Endothelial cell of umbilical vein (primary cell): ENCODE measurements around the gene RALGAPA1. TPM values are rescaled to one million over a fixed set of nuclear protein-coding genes. Genes with fewer than 3 reads are reported as not detected.
"Not testable (repeated sequence)": the region's sequence is repeated elsewhere in the genome, so short reads cannot be mapped to it uniquely, and the experiment has no call there.

Experiments used
- BruUV-seq: library from RNA; stranded (reverse); fragments of 400-500 nt; replicated peaks from 2 replicates; lab custom pipeline; 2021; lab: Mats Ljungman, UMichigan
- CTCF ChIA-PET: fragments of 300-600, 350-600 bp; sonication (Branson Sonifier 250); formaldehyde crosslinking; loops from one replicate; lab custom pipeline; 2021; ENCODE audit warnings: antibody characterized with exemption, inconsistent platforms; lab: Charles Lee
- POLR2A ChIA-PET: fragments of 300-600, 350-600 bp; sonication (Branson Sonifier 250); formaldehyde crosslinking; loops from one replicate; lab custom pipeline; 2021; ENCODE audit warnings: antibody characterized with exemption, inconsistent platforms; lab: Charles Lee
- DNase-seq: peaks from one replicate; pipeline ENCODE4 v3.0.0-alpha.2; 2011; ENCODE audit warnings: low read depth, low spot score
- FAIRE-seq: peaks from 2 replicates; lab custom pipeline; 2011; peaks lifted over from hg19 to GRCh38; lab: Jason Lieb, UNC
- H2AFZ ChIP-seq: 2 replicates; pipeline ENCODE4 v1.6.0; 2012; ENCODE audit warnings: low read depth, low read length, control low read depth, inconsistent platforms
- H3K27ac ChIP-seq: 2 replicates; pipeline ENCODE4 v1.5.1; 2011; ENCODE audit warnings: low read depth, mild to moderate bottlenecking, control low read depth, low read length, moderate library complexity; ENCODE audit not compliant: insufficient read depth
- H3K27me3 ChIP-seq, 2 experiments: 2 replicates each; pipeline versions ENCODE4 v1.6.0 to v1.6.1; 2011; ENCODE audit warnings: low read length in 2 of 2, mixed read lengths in 1 of 2; ENCODE audit not compliant: control insufficient read depth in 2 of 2, insufficient read depth in 2 of 2
- H3K36me3 ChIP-seq, 2 experiments: 2 replicates in 1 of 2; 3 replicates in 1 of 2; pipeline ENCODE4 v1.5.1; 2011; ENCODE audit warnings: low read length in 2 of 2, mild to moderate bottlenecking in 1 of 2, moderate library complexity in 1 of 2; ENCODE audit not compliant: control insufficient read depth in 2 of 2, insufficient read depth in 2 of 2; ENCODE audit errors: extremely low read depth in 1 of 2
- H3K4me1 ChIP-seq: 3 replicates; pipeline ENCODE4 v1.5.1; 2011; ENCODE audit warnings: mild to moderate bottlenecking, low read length; ENCODE audit not compliant: control insufficient read depth, insufficient read depth; ENCODE audit errors: extremely low read depth
- H3K4me2 ChIP-seq: 2 replicates; pipeline ENCODE4 v1.6.1; 2011; ENCODE audit warnings: low read length, control low read depth, mixed read lengths; ENCODE audit not compliant: insufficient read depth
- H3K4me3 ChIP-seq, 3 experiments: fragments of 200-600 bp in 1 of 3; sonication (generic), shearing (Covaris generic) in 1 of 3; replicated peaks in 1 of 3; 2 replicates each; pipeline ENCODE4 v1.5.1; 2011 to 2016; ENCODE audit warnings: control low read depth in 3 of 3, low read length in 3 of 3, mild to moderate bottlenecking in 2 of 3, inconsistent platforms in 1 of 3, low read depth in 1 of 3, moderate library complexity in 1 of 3; ENCODE audit not compliant: insufficient read depth in 1 of 3
- H3K79me2 ChIP-seq: 2 replicates; pipeline ENCODE4 v1.6.0; 2012; ENCODE audit warnings: low read length, inconsistent platforms; ENCODE audit not compliant: control insufficient read depth, insufficient read depth
- H3K9ac ChIP-seq: replicated peaks from 2 replicates; pipeline ENCODE3; 2011; ENCODE audit warnings: low read length, control low read depth; ENCODE audit not compliant: insufficient read depth; ENCODE audit errors: extremely low read depth
- H3K9me1 ChIP-seq: replicated peaks from 3 replicates; pipeline ENCODE4 v1.6.0; 2011; ENCODE audit warnings: mild to moderate bottlenecking, low read length; ENCODE audit not compliant: control insufficient read depth, insufficient read depth; ENCODE audit errors: extremely low read depth
- H3K9me3 ChIP-seq: replicated peaks from 2 replicates; pipeline ENCODE4 v1.5.1; 2012; ENCODE audit warnings: low read length, inconsistent platforms; ENCODE audit not compliant: control insufficient read depth, insufficient read depth
- H4K20me1 ChIP-seq: replicated peaks from 2 replicates; pipeline ENCODE3; 2011; ENCODE audit warnings: mild to moderate bottlenecking, low read length; ENCODE audit not compliant: control insufficient read depth, insufficient read depth; ENCODE audit errors: extremely low read depth
- EZH2 ChIP-seq: IDR thresholded peaks from 2 replicates; pipeline ENCODE4 v1.6.1; 2012; ENCODE audit warnings: borderline replicate concordance, low read depth, mild to moderate bottlenecking, moderate library complexity, low read length, inconsistent platforms; ENCODE audit not compliant: severe bottlenecking
- FOS ChIP-seq: IDR thresholded peaks from 2 replicates; pipeline ENCODE4 v1.6.1; 2011; ENCODE audit warnings: mild to moderate bottlenecking, low read length, moderate library complexity, borderline replicate concordance; ENCODE audit not compliant: insufficient read depth
- GATA2 ChIP-seq: IDR thresholded peaks from 2 replicates; pipeline ENCODE4 v1.7.0; 2011; ENCODE audit warnings: low read depth, mild to moderate bottlenecking, moderate library complexity, mixed read lengths, low read length; ENCODE audit not compliant: insufficient read length, insufficient read depth
- JUN ChIP-seq: IDR thresholded peaks from 2 replicates; pipeline ENCODE4 v1.6.1; 2011; ENCODE audit warnings: borderline replicate concordance, low read depth; ENCODE audit not compliant: insufficient read length, insufficient read depth
- MYC ChIP-seq: IDR thresholded peaks from one replicate; pipeline ENCODE4 v1.6.1; 2011; ENCODE audit warnings: mild to moderate bottlenecking, low read depth, low read length
- POLR2A ChIP-seq: IDR thresholded peaks from 2 replicates; pipeline ENCODE4 v1.6.1; 2012; ENCODE audit warnings: low read depth, mild to moderate bottlenecking, control low read depth, low read length
- POLR2AphosphoS5 ChIP-seq: IDR thresholded peaks from 2 replicates; pipeline ENCODE4 v1.6.1; 2012; ENCODE audit warnings: low read depth, mild to moderate bottlenecking, control low read depth, low read length, moderate library complexity; ENCODE audit not compliant: insufficient read depth
- dilution Hi-C: fragments of 300-500 bp; cut with MboI; formaldehyde crosslinking; loops from one replicate; pipeline ENCODE4 v1.15.0; 2019; ENCODE audit warnings: low sequenced_read_pairs; ENCODE audit not compliant: extremely low pct_ligation_motif_present
- intact Hi-C: fragments of 100-400 bp; cut with micrococcal nuclease; formaldehyde crosslinking; loops from one replicate; pipeline ENCODE4 v1.10.0; 2022
- polyA plus RNA-seq, 4 experiments: library from polyadenylated mRNA; depleted of rRNA in 3 of 4; stranded (reverse) in 3 of 4; unstranded in 1 of 4; fragments of >200 nt; gene quantifications; 2 replicates each; pipeline versions ENCODE4 v1.2.1 to v1.2.3, GENCODE V29; 2011 to 2012; ENCODE audit warnings: missing spikeins in 1 of 4
- total RNA-seq: library from RNA; stranded (reverse); gene quantifications from 2 replicates; pipeline ENCODE4 v1.2.3, GENCODE V29; 2021
- TF ChIP-seq, protein P1 (sequence below), 2 donors: IDR thresholded peaks; 1 replicate in 1 of 2; 2 replicates in 1 of 2; pipeline ENCODE4 v1.5.1; 2011; ENCODE audit warnings: low read length in 2 of 2, mild to moderate bottlenecking in 2 of 2, moderate library complexity in 2 of 2, control low read depth in 1 of 2, inconsistent platforms in 1 of 2, low read depth in 1 of 2; ENCODE audit not compliant: insufficient read depth in 1 of 2; ENCODE audit errors: extremely low read depth in 1 of 2
- TF ChIP-seq, protein P2 (sequence below): IDR thresholded peaks from 2 replicates; pipeline ENCODE4 v1.6.1; 2011; ENCODE audit not compliant: insufficient read depth, insufficient read length

RALGAPA1 gene
- total and polyA plus RNA-seq, 2 donors (not counting 3 experiments of a cell fraction or from before 2014, with no cell fraction given): 6.1 to 30.9 TPM

DNA sequence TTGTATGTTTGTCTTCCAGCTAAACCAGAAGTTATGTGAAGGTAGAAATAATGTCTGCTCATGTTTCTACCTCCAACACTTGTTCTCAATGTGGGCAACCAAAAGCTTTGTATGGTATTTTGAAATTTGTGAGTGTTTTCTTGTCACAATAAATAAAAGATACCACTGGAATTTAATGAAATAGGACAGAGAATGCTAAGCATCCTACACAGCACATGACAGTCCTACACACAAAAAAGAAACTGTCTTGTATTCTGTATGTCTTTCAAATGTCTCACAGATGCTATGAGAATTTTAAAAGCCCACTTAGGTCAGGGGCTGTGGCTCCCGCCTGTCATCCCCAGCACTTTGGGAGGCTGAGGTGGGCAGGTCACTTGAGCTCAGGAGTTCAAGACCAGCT lies 68.9 kb downstream of the RALGAPA1 start:
- no TSS peak for BruUV-seq
- no peaks in the 10 kb centered on the region for H4K20me1 ChIP-seq
- FAIRE-seq (no peak), DNase-seq (no peak)
- H2AFZ ChIP-seq: no peak overlapping the region
- CTCF ChIA-PET: no interaction called here
- no peak overlapping the region for H3K27ac ChIP-seq
- no peaks in the 10 kb centered on the region for H3K9me3 ChIP-seq
- H3K9ac ChIP-seq: no peak overlapping the region
- H3K9me1 ChIP-seq: no peaks in the 10 kb centered on the region
- no peaks in the 10 kb centered on the region for H3K4me1 ChIP-seq
- no peaks in the 10 kb centered on the region for H3K79me2 ChIP-seq
- intact Hi-C loops: no loop called here
- no peak overlapping the region for H3K4me3 ChIP-seq
- no peak for TF ChIP-seq FOS
- TF ChIP-seq POLR2AphosphoS5: no peak
- no peak for TF ChIP-seq GATA2
- TF ChIP-seq EZH2: no peak
- TF ChIP-seq, protein P1, sequence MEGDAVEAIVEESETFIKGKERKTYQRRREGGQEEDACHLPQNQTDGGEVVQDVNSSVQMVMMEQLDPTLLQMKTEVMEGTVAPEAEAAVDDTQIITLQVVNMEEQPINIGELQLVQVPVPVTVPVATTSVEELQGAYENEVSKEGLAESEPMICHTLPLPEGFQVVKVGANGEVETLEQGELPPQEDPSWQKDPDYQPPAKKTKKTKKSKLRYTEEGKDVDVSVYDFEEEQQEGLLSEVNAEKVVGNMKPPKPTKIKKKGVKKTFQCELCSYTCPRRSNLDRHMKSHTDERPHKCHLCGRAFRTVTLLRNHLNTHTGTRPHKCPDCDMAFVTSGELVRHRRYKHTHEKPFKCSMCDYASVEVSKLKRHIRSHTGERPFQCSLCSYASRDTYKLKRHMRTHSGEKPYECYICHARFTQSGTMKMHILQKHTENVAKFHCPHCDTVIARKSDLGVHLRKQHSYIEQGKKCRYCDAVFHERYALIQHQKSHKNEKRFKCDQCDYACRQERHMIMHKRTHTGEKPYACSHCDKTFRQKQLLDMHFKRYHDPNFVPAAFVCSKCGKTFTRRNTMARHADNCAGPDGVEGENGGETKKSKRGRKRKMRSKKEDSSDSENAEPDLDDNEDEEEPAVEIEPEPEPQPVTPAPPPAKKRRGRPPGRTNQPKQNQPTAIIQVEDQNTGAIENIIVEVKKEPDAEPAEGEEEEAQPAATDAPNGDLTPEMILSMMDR (IDR thresholded peaks at IDR 0.05; ENCODE audit: extremely low read depth in 1 of 2, insufficient read depth in 1 of 2, low read depth in 1 of 2, low read length in 2 of 2): no peak
- no peak for TF ChIP-seq MYC
- TF ChIP-seq JUN: no peak
- TF ChIP-seq, protein P2, sequence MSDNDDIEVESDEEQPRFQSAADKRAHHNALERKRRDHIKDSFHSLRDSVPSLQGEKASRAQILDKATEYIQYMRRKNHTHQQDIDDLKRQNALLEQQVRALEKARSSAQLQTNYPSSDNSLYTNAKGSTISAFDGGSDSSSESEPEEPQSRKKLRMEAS: no peak
- no peak for TF ChIP-seq POLR2A
- no peak overlapping the region for H3K4me2 ChIP-seq
- H3K27me3 ChIP-seq: no peaks in the 10 kb centered on the region
- POLR2A ChIA-PET: interaction anchor here (0.7 kb wide), 1 partner anchor 92 kb away, joined by 3 read pairs; no protein-coding TSS in a partner anchor
- dilution Hi-C loops: no loop called here
- H3K36me3 ChIP-seq: no peaks in the 10 kb centered on the region

DNA sequence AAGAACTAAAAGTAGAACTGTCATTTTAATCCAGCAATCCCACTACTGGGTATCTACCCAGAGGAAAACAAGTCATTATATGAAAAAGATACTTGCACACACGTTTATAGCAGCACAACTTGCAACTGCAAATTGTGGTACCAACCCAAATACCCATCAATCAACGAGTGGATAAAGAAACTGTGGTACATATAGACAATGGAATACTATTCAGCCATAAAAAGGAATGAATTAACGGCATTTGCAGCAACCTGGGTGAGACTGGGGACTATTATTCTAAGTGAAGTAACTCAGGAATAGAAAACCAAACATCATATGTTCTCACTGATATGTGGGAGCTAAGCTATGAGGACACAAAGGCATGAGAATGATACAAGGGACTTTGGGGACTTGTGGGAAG lies 73.9 kb downstream of the RALGAPA1 start:
- H3K36me3 ChIP-seq, H3K4me2 ChIP-seq, DNase-seq, CTCF ChIA-PET, H3K79me2 ChIP-seq, dilution Hi-C loops, H3K9ac ChIP-seq, FAIRE-seq, H2AFZ ChIP-seq, intact Hi-C loops, BruUV-seq, H3K9me3 ChIP-seq, H4K20me1 ChIP-seq, H3K4me1 ChIP-seq, H3K27me3 ChIP-seq, H3K27ac ChIP-seq, H3K9me1 ChIP-seq, H3K4me3 ChIP-seq, POLR2A ChIA-PET: not testable (repeated sequence)

DNA sequence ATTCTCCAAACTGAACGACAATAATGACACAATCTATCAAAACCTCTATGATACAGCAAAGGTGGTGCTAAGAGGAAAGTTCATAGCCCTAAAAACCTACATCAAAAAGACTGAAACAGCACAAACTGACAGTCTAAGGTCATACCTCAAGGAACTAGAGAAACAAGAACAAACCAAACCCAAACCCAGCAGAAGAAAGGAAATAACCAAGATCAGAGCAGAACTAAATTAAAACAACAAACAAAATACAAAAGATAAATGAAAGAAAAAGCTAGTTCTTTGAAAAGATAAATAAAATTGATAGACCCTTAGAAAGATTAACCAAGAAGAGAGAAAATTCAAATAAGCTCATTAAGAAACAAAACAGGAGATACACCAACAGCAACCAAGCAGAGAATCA lies 75.6 kb downstream of the RALGAPA1 start:
- H4K20me1 ChIP-seq, H3K4me2 ChIP-seq, H3K27ac ChIP-seq, dilution Hi-C loops, CTCF ChIA-PET, H3K27me3 ChIP-seq, POLR2A ChIA-PET, H3K4me1 ChIP-seq, BruUV-seq, H2AFZ ChIP-seq, H3K9me1 ChIP-seq, FAIRE-seq, DNase-seq, H3K4me3 ChIP-seq, H3K9ac ChIP-seq, H3K36me3 ChIP-seq, H3K79me2 ChIP-seq, H3K9me3 ChIP-seq, intact Hi-C loops: not testable (repeated sequence)
